Upper lobe of left lung (tissue), 4 donors: ENCODE data around the gene HS3ST1.

Source experiments
- CTCF ChIP-seq, 6 experiments: fragments of 450-650 bp in 4 of 6; fragments of 200-600 bp in 2 of 6; sonication (generic) in 2 of 6; IDR thresholded peaks; one replicate each; pipeline ENCODE4 v1.5.1; 2016 to 2019; ENCODE audit warnings: antibody characterized with exemption in 6 of 6
- POLR2AphosphoS5 ChIP-seq, 2 donors: sonication (generic); formaldehyde crosslinking; IDR thresholded peaks; one replicate each; pipeline ENCODE4 v1.5.1; 2017; ENCODE audit warnings: antibody characterized with exemption in 2 of 2

GRCh38 chr4:11412211-11412610 lies 16.5 kb downstream of the HS3ST1 start:
- no peak for TF ChIP-seq CTCF (IDR thresholded peaks at IDR 0.05)
- no peak for TF ChIP-seq POLR2AphosphoS5 (IDR thresholded peaks at IDR 0.05)
